Measurements from ENCODE around the gene NCMAP. TPM values are rescaled to one million over a fixed set of nuclear protein-coding genes. Genes with fewer than 3 reads are reported as not detected.
A peak's percentile ranks its signal among the peaks of the same experiment; 100 is the strongest.

The NCMAP gene
- polyA plus RNA-seq, 2 of the 4 experiments (the other 2 are of a cell fraction), result 0.13 to 1.7 TPM

- WGBS (ENCODE audit: missing lambda C conversion rate), result 59% methylated on average over 24 of the region's 24 CpGs
- Histone ChIP-seq H3K9me3 (no peaks in the 10 kb centered on the region), H3K4me3 (peak overlapping the region; percentile 86), H3K27ac (peak overlapping the region; percentile 95 to 97), H3K4me2 (peak overlapping the region; percentile 79), H3K4me1 (peaks cover 17% of the 10 kb centered on the region; the same call in 2 of the 3 replicates)
- FAIRE-seq (no peak), ATAC-seq (no peak), DNase-seq (ENCODE audit: low read depth in 1 of 2, low spot score in 1 of 2) (no peak)
- TF ChIP-seq USF2 (IDR thresholded peaks at IDR 0.05) (no peak), JUN (IDR thresholded peaks at IDR 0.05) (no peak), HMGXB4 (CRISPR knock-in tag; IDR thresholded peaks at IDR 0.05; ENCODE audit: borderline replicate concordance) (no peak), EP300 (IDR thresholded peaks at IDR 0.05) (no peak), MYC (IDR thresholded peaks at IDR 0.05; ENCODE audit: borderline replicate concordance, low read length) (no peak), ZSCAN20 (CRISPR knock-in tag; IDR thresholded peaks at IDR 0.05) (no peak), KDM1A (IDR thresholded peaks at IDR 0.05; ENCODE audit: low read depth) (no peak), GATA3 (IDR thresholded peaks at IDR 0.05; ENCODE audit: borderline replicate concordance) (no peak), BHLHE40 (IDR thresholded peaks at IDR 0.05; ENCODE audit: low read depth, low read length) (no peak), ZC3H11A (IDR thresholded peaks at IDR 0.05) (no peak), CHD2 (IDR thresholded peaks at IDR 0.05; ENCODE audit: low read length, partially characterized antibody) (no peak)
- ChIA-PET CTCF (interaction anchor here (0.6 to 1.0 kb wide), 2 partner anchors 100 to 143 kb away, joined by 3 read pairs; no protein-coding TSS in a partner anchor), POLR2A (interaction anchor here (0.8 kb wide), 1 partner anchor 47 kb away, joined by 3 read pairs; no protein-coding TSS in a partner anchor)
Measured at GRCh38 chr1:24641646-24642151, 85.8 kb downstream of the NCMAP start.

- FAIRE-seq, result no peak
- POLR2A ChIA-PET, result interaction anchor here (0.8 kb wide), 1 partner anchor 46 kb away, joined by 3 read pairs; no protein-coding TSS in a partner anchor
- TF ChIP-seq HES2 (IDR thresholded peaks at IDR 0.05), result no peak
- no peak for TF ChIP-seq FOXS1 (CRISPR knock-in tag; IDR thresholded peaks at IDR 0.05)
- TF ChIP-seq JUN (IDR thresholded peaks at IDR 0.05), result peak in 1 of 2 experiments; percentile 66; a peak in 2 of 5 replicates
- TF ChIP-seq ZC3H11A (IDR thresholded peaks at IDR 0.05), result no peak
- TF ChIP-seq HOXB13 (CRISPR knock-in tag; IDR thresholded peaks at IDR 0.05; ENCODE audit: low read depth), result no peak
- TF ChIP-seq SREBF2 (IDR thresholded peaks at IDR 0.05), result no peak
- TF ChIP-seq USF2 (IDR thresholded peaks at IDR 0.05), result peak; percentile 82
- no peak for TF ChIP-seq EP300 (IDR thresholded peaks at IDR 0.05)
- no peak for TF ChIP-seq CTCF (IDR thresholded peaks at IDR 0.05)
- TF ChIP-seq RCOR1 (IDR thresholded peaks at IDR 0.05; ENCODE audit: low read depth, low read length), result no peak
- TF ChIP-seq REST (IDR thresholded peaks at IDR 0.05), result no peak
- TF ChIP-seq MAX (IDR thresholded peaks at IDR 0.05), result peak; percentile 87
- TF ChIP-seq NPAS2 (CRISPR knock-in tag; IDR thresholded peaks at IDR 0.05; ENCODE audit: borderline replicate concordance), result no peak
- TF ChIP-seq BCL3 (IDR thresholded peaks at IDR 0.05), result peak; percentile 77; the same call in 2 of the 3 replicates
- TF ChIP-seq MYC (IDR thresholded peaks at IDR 0.05; ENCODE audit: borderline replicate concordance, low read length), result peak; percentile 37; the same call in 1 of the 2 replicates
- no peak for TF ChIP-seq CHD4 (IDR thresholded peaks at IDR 0.05; ENCODE audit: borderline replicate concordance)
Measured at GRCh38 chr1:24642481-24643362, 86.8 kb downstream of the NCMAP start, which contains the start of gene SRRM1. Gene SRRM1, plus strand, starts transcription at chr1:24643302. Its CDS starts 25 bp downstream, at chr1:24643327.

More at GRCh38 chr1:24642481-24643362, 86.8 kb downstream of the NCMAP start, which contains the start of gene SRRM1:
- WGBS (ENCODE audit: missing lambda C conversion rate), result 2% methylated on average over 29 of the region's 95 CpGs
- Histone ChIP-seq H3K4me2 (peak within 1 kb of the TSS; percentile 94), H3K27ac (peak within 1 kb of the TSS; percentile 98 to 99), H3K4me1 (peaks cover 17% of the 10 kb centered on the region; the same call in 2 of the 3 replicates), H3K4me3 (peak within 1 kb of the TSS; percentile 99), H3K9me3 (no peaks in the 10 kb centered on the region)
- CTCF ChIA-PET, result interaction anchor here (0.6 to 1.4 kb wide), 4 partner anchors 11 to 188 kb away, joined by 3 to 4 read pairs (median 4); no protein-coding TSS in a partner anchor
- DNase-seq (ENCODE audit: low read depth in 1 of 2, low spot score in 1 of 2) (peak; percentile 87 to 100), ATAC-seq (peak; percentile 95 to 96)

Data from A549 (cell line).